Tibial nerve (tissue), 4 donors: ENCODE results near the gene XYLT1. TPM values are rescaled to one million over a fixed set of nuclear protein-coding genes. Genes with fewer than 3 reads are reported as not detected.
"Not testable (repeated sequence)": the region's sequence is repeated elsewhere in the genome, so short reads cannot be mapped to it uniquely, and the experiment has no call there.

Source experiments
- DNase-seq, 2 donors: peaks; one replicate each; pipeline ENCODE4 v3.0.0-alpha.2; 2019; ENCODE audit warnings: low spot score in 2 of 2
- H3K27ac ChIP-seq, 4 donors: fragments of 200-600 bp; sonication (generic) in 3 of 4; one replicate each; pipeline ENCODE4 v1.5.1; 2017 to 2019; ENCODE audit warnings: mild to moderate bottlenecking in 1 of 4
- H3K27me3 ChIP-seq, 2 donors: fragments of 200-600 bp; sonication (generic) in 1 of 2; one replicate each; pipeline versions ENCODE4 v1.5.1 to v1.6.0; 2017 to 2019
- H3K36me3 ChIP-seq, 3 donors: fragments of 200-600 bp; sonication (generic); one replicate each; pipeline ENCODE4 v1.5.1; 2018 to 2019
- H3K4me1 ChIP-seq, 4 donors: fragments of 200-600 bp; sonication (generic) in 3 of 4; one replicate each; pipeline ENCODE4 v1.5.1; 2017 to 2019
- H3K4me3 ChIP-seq, 4 donors: fragments of 200-600 bp; sonication (generic) in 3 of 4; one replicate each; pipeline ENCODE4 v1.5.1; 2017 to 2019; ENCODE audit warnings: mild to moderate bottlenecking in 1 of 4, moderate library complexity in 1 of 4
- H3K9me3 ChIP-seq, 4 donors: fragments of 200-600 bp; sonication (generic) in 3 of 4; one replicate each; pipeline ENCODE4 v1.5.1; 2017 to 2019
- EP300 ChIP-seq, 2 donors: sonication (generic); formaldehyde crosslinking; IDR thresholded peaks; one replicate each; pipeline ENCODE4 v1.6.1; 2017; ENCODE audit warnings: antibody characterized with exemption in 2 of 2, mild to moderate bottlenecking in 1 of 2
- POLR2A ChIP-seq, 2 donors: fragments of 450-650 bp; IDR thresholded peaks; one replicate each; pipeline ENCODE4 v1.6.1; 2017; ENCODE audit warnings: antibody characterized with exemption in 2 of 2, mild to moderate bottlenecking in 2 of 2, moderate library complexity in 2 of 2
- WGBS, 2 donors: methylation state at CpG; one replicate each; pipeline ENCODE4 v1.1.5; 2018; 5-methylcytosine and 5-hydroxymethylcytosine counted together
- total RNA-seq, 4 donors: library from RNA; depleted of rRNA; stranded (reverse); fragments of >200 nt; gene quantifications; one replicate each; pipeline ENCODE4 v1.1.0, GENCODE V29; 2016
- TF ChIP-seq, protein P1 (sequence below), 5 experiments: fragments of 200-600 bp in 3 of 5; fragments of 450-650 bp in 2 of 5; sonication (generic) in 3 of 5; IDR thresholded peaks; one replicate each; pipeline ENCODE4 v1.5.1; 2016 to 2019; ENCODE audit warnings: antibody characterized with exemption in 5 of 5, mild to moderate bottlenecking in 3 of 5, moderate library complexity in 2 of 5

The XYLT1 gene
- total RNA-seq, 4 donors from 2014 or later, result 13.8 to 23.1 (median 14.8) TPM

DNA sequence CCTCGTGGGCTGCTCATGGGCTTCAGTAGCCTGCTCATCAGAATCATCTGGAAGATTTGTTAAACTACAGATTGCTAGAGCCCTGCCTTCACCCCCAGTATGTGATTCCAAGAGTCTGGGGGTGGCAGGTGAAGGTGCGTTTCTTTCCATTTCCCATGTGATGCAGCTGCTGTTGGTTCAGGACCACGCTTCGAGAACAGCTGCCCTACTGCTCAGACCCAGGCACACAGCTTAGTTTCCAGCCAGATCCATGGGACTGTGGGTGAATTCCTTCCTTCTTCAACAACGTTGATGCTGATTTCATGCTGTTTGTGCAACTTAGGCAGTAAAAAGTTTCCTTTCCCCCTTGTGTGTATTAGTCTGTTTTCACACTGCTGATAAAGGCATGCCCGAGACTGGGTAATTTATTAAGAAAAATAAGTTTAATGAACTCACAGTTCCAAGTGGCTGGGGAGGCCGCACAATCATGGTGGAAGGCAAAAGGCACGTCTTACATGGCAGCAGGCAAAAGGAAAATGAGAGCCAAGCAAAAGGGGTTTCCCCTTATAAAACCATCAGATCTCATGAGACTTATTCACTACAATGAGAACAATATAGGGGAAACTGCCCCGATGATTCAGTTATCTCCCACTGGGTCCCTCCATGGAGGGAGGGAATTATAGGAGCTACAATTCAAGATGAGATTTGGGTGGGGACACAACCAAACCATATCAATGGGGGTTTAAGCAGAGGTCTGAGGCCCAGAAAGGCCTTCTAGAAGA, 159.2 kb downstream of the XYLT1 start:
- TF ChIP-seq EP300 (IDR thresholded peaks at IDR 0.05) (no peak), POLR2A (IDR thresholded peaks at IDR 0.05) (no peak)
- TF ChIP-seq, protein P1, sequence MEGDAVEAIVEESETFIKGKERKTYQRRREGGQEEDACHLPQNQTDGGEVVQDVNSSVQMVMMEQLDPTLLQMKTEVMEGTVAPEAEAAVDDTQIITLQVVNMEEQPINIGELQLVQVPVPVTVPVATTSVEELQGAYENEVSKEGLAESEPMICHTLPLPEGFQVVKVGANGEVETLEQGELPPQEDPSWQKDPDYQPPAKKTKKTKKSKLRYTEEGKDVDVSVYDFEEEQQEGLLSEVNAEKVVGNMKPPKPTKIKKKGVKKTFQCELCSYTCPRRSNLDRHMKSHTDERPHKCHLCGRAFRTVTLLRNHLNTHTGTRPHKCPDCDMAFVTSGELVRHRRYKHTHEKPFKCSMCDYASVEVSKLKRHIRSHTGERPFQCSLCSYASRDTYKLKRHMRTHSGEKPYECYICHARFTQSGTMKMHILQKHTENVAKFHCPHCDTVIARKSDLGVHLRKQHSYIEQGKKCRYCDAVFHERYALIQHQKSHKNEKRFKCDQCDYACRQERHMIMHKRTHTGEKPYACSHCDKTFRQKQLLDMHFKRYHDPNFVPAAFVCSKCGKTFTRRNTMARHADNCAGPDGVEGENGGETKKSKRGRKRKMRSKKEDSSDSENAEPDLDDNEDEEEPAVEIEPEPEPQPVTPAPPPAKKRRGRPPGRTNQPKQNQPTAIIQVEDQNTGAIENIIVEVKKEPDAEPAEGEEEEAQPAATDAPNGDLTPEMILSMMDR (IDR thresholded peaks at IDR 0.05), result no peak
- peak overlapping the region in 3 of 4 donors; percentile 23 to 89 (median 84) for H3K27ac ChIP-seq
- no peak for DNase-seq
- H3K9me3 ChIP-seq, result no peaks in the 10 kb centered on the region
- no peaks in the 10 kb centered on the region for H3K36me3 ChIP-seq
- 78 to 82% methylated on average over 9 of the region's 9 CpGs for WGBS, 2 donors
- H3K4me1 ChIP-seq, result peaks cover 0 to 29% (median 20%) of the 10 kb centered on the region in 4 donors
- no peak overlapping the region for H3K4me3 ChIP-seq
- H3K27me3 ChIP-seq, result no peaks in the 10 kb centered on the region

DNA sequence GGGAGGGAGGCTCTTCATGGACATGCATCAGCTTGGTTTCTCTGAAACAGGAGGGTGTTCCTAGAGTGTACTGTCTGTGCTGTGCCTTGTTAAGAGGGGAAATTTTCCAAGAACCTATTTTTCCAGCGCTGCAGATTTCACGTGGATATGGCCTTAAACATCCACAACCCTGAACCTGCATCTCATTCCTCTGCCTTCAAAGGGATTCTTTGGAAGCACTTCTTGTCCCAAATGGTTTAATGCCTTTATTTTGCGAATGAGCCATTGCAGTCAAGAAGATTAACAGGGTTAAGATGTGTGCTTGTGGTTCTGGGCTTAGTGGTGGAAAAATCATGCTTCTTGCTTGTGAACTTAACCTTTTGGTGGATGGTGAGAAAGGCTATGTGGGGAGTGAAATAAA, 161.2 kb downstream of the XYLT1 start:
- no peak overlapping the region for H3K4me3 ChIP-seq
- TF ChIP-seq, protein P1 (IDR thresholded peaks at IDR 0.05), result no peak
- TF ChIP-seq EP300 (IDR thresholded peaks at IDR 0.05) (no peak), POLR2A (IDR thresholded peaks at IDR 0.05) (no peak)
- no peaks in the 10 kb centered on the region for H3K36me3 ChIP-seq
- H3K27ac ChIP-seq, result peak overlapping the region in 1 of 4 donors; percentile 23
- DNase-seq, result no peak
- no peaks in the 10 kb centered on the region for H3K9me3 ChIP-seq
- 70 to 73% methylated on average over 3 of the region's 3 CpGs for WGBS, 2 donors
- no peaks in the 10 kb centered on the region for H3K27me3 ChIP-seq
- peaks cover 0 to 45% (median 22%) of the 10 kb centered on the region in 4 donors for H3K4me1 ChIP-seq

DNA sequence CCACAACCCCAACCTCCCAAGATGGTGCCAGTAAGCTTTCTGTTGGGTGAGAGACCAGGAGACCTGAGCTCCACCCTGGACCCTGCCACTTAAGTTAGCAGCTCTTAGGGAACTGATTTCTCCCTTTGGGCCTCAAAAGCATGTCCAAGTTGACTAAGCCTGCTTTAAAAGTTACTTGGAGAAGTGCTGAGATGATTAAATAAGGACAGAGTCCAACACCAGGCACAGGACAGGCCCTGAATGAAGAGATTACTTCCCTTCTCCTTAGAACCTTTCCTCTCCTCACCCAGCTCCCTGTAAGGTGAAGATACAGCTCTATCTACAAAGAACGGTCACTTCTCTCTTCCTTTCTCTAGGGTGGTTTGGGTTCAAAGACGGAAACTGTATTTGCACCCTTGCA, 162.6 kb downstream of the XYLT1 start:
- WGBS, 2 donors, result 90 to 96% methylated on average over 2 of the region's 2 CpGs
- H3K27ac ChIP-seq, result no peak overlapping the region
- no peaks in the 10 kb centered on the region for H3K36me3 ChIP-seq
- H3K27me3 ChIP-seq, result no peaks in the 10 kb centered on the region
- H3K4me3 ChIP-seq, result no peak overlapping the region
- no peaks in the 10 kb centered on the region for H3K9me3 ChIP-seq
- TF ChIP-seq EP300 (IDR thresholded peaks at IDR 0.05) (no peak), POLR2A (IDR thresholded peaks at IDR 0.05) (no peak)
- TF ChIP-seq, protein P1 (IDR thresholded peaks at IDR 0.05), result no peak
- H3K4me1 ChIP-seq, result peaks cover 0 to 43% (median 11%) of the 10 kb centered on the region in 4 donors
- DNase-seq, result no peak

DNA sequence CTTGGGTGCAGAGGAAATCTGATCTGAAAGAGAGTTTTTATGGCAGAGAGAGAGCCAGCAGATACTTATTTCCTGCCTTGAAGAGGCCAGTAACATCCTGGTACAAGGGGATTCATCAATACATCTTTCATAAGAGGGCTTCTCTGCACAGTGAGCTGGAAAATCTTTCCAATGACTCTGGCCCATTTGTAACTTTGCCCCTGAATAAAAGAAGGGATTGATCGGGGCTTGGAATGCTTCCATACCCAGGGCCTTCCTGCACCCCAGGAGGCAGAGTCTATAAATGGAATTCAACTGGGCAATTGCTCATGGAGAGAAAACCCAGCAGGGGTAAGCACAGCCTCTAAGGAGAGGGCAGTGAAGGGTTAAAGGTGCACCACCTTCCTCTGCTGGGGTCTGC, 163.3 kb downstream of the XYLT1 start:
- no peaks in the 10 kb centered on the region for H3K27me3 ChIP-seq
- no peak overlapping the region for H3K27ac ChIP-seq
- DNase-seq, result no peak
- TF ChIP-seq, protein P1 (IDR thresholded peaks at IDR 0.05), result no peak
- no peak for TF ChIP-seq EP300 (IDR thresholded peaks at IDR 0.05)
- TF ChIP-seq POLR2A (IDR thresholded peaks at IDR 0.05), result no peak
- 53 to 72% methylated on average over 1 of the region's 1 CpG for WGBS, 2 donors
- H3K9me3 ChIP-seq, result no peaks in the 10 kb centered on the region
- no peak overlapping the region for H3K4me3 ChIP-seq
- peaks cover 0 to 43% (median 9%) of the 10 kb centered on the region in 4 donors for H3K4me1 ChIP-seq
- no peaks in the 10 kb centered on the region for H3K36me3 ChIP-seq

DNA sequence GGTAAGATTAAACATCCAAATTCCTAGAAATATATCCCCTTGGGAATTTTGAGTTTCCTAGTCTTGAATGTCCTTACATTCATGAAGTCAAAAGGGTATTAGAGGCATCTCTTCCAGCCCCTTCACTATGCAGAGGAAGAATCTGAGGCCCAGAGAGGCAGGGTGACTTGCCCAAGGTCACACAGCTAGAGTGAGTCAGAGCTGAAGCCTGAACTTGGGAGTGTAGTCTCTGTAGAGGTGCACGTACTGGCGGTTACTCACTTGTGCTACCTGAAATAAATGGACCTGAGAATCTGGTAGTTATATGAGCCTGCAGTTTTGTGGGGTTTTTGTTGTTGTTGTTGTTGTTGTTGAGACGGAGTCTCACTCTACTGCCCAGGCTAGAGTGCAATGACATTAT, 164.0 kb downstream of the XYLT1 start:
- Histone ChIP-seq H3K9me3 (no peaks in the 10 kb centered on the region), H3K36me3 (no peaks in the 10 kb centered on the region), H3K4me1 (peaks cover 0 to 42% (median 9%) of the 10 kb centered on the region in 4 donors), H3K27me3 (no peaks in the 10 kb centered on the region), H3K27ac (no peak overlapping the region), H3K4me3 (no peak overlapping the region)
- no peak for DNase-seq
- WGBS, 2 donors, result 93 to 95% methylated on average over 3 of the region's 3 CpGs
- no peak for TF ChIP-seq POLR2A (IDR thresholded peaks at IDR 0.05)
- TF ChIP-seq EP300 (IDR thresholded peaks at IDR 0.05), result no peak
- TF ChIP-seq, protein P1 (IDR thresholded peaks at IDR 0.05), result no peak

DNA sequence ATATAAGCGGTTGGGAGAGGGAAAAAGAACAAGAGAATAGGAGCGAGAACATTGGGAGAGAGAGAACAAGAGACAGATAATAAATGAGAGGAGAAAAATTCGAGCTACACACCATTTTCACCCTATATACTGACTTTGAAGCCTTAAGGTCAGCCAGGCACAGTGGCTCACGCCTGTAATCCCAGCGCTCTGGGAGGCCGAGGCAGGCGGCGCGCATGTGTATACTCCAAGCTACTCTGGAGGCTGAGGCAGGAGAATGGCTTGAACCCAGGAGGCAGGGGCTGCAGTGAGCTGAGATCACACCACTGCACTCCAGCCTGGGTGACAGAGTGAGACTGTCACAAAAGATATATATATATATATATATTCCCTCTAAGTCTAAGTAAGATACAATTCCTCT, 164.5 kb downstream of the XYLT1 start:
- not testable (repeated sequence) for H3K27ac ChIP-seq, H3K4me3 ChIP-seq, H3K36me3 ChIP-seq, H3K27me3 ChIP-seq, H3K9me3 ChIP-seq, DNase-seq
- WGBS, 2 donors, result 86 to 89% methylated on average over 9 of the region's 9 CpGs
- peaks cover 0 to 42% (median 9%) of the 10 kb centered on the region in 4 donors for H3K4me1 ChIP-seq
